GM18951 (cell line): ENCODE data around the gene FCHSD2.

Source experiments
- POLR2A ChIP-seq: IDR thresholded peaks from 4 replicates; pipeline ENCODE4 v1.6.1; 2011; ENCODE audit warnings: mild to moderate bottlenecking; ENCODE audit not compliant: insufficient read length, insufficient read depth; ENCODE audit errors: extremely low read depth
- in situ Hi-C: fragments of 300-500 bp; cut with MboI; formaldehyde crosslinking; loops from one replicate; pipeline ENCODE4 v1.12.0; 2022; ENCODE audit warnings: low sequenced_read_pairs, mixed read lengths, inconsistent platforms; ENCODE audit not compliant: unreplicated experiment

The FCHSD2 gene

GRCh38 chr11:72826942-72827480, 315.1 kb downstream of the FCHSD2 start:
- no peak for TF ChIP-seq POLR2A
- in situ Hi-C loops = no loop called here

GRCh38 chr11:72826191-72826941, 315.8 kb downstream of the FCHSD2 start:
- in situ Hi-C loops = no loop called here
- no peak for TF ChIP-seq POLR2A

- in situ Hi-C loops = no loop called here
- no peak for TF ChIP-seq POLR2A
Measured at GRCh38 chr11:72825661-72826060, 316.5 kb downstream of the FCHSD2 start.

GRCh38 chr11:72824811-72825505, 317.2 kb downstream of the FCHSD2 start:
- in situ Hi-C loops = no loop called here
- peak; percentile 38 for TF ChIP-seq POLR2A

- no peak for TF ChIP-seq POLR2A
- in situ Hi-C loops = no loop called here
Measured at GRCh38 chr11:72824020-72824419, 318.1 kb downstream of the FCHSD2 start.

- in situ Hi-C loops = no loop called here
- peak; percentile 35 for TF ChIP-seq POLR2A
Measured at GRCh38 chr11:72823105-72823804, 318.9 kb downstream of the FCHSD2 start.

GRCh38 chr11:72821920-72822799, 320.0 kb downstream of the FCHSD2 start:
- in situ Hi-C loops = no loop called here
- TF ChIP-seq POLR2A = peak; percentile 41

- in situ Hi-C loops = no loop called here
- TF ChIP-seq POLR2A = no peak
Measured at GRCh38 chr11:72821221-72821919, 320.7 kb downstream of the FCHSD2 start.

GRCh38 chr11:72820439-72821139, 321.5 kb downstream of the FCHSD2 start:
- no peak for TF ChIP-seq POLR2A
- in situ Hi-C loops = no loop called here

- TF ChIP-seq POLR2A = no peak
- in situ Hi-C loops = no loop called here
Measured at GRCh38 chr11:72818971-72819370, 323.1 kb downstream of the FCHSD2 start.

GRCh38 chr11:72817966-72818365, 324.2 kb downstream of the FCHSD2 start:
- in situ Hi-C loops = no loop called here
- no peak for TF ChIP-seq POLR2A
